AG04450 (cell line): ENCODE data around the gene LNPK. TPM values are rescaled to one million over a fixed set of nuclear protein-coding genes. Genes with fewer than 3 reads are reported as not detected.
"Not testable (repeated sequence)": the region's sequence is repeated elsewhere in the genome, so short reads cannot be mapped to it uniquely, and the experiment has no call there.

ENCODE experiments used
- CTCF ChIA-PET: fragments of 300-600, 350-600 bp; formaldehyde crosslinking; extraction: SDS; loops from one replicate; lab custom pipeline; 2022; ENCODE audit warnings: antibody characterized with exemption, inconsistent platforms; lab: Charles Lee
- POLR2A ChIA-PET: fragments of 350-600 bp; formaldehyde crosslinking; extraction: SDS; loops from one replicate; lab custom pipeline; 2021; ENCODE audit warnings: antibody characterized with exemption, inconsistent platforms; lab: Yijun Ruan, JAX
- DNase-seq: peaks from one replicate; pipeline ENCODE4 v3.0.0-alpha.2; 2011; ENCODE audit warnings: low read depth, low spot score
- H3K27ac ChIP-seq: one replicate; pipeline ENCODE4 v1.5.1; 2012; ENCODE audit warnings: low read depth, low read length, control low read depth
- H3K27me3 ChIP-seq: one replicate; pipeline ENCODE4 v1.6.0; 2012; ENCODE audit warnings: low read length; ENCODE audit not compliant: control insufficient read depth, insufficient read depth
- H3K4me3 ChIP-seq: 2 replicates; pipeline ENCODE4 v1.5.1; 2011; ENCODE audit warnings: mild to moderate bottlenecking, low read depth, low read length, control low read depth
- H3K9me3 ChIP-seq: 2 replicates; pipeline ENCODE4 v1.5.1; 2012; ENCODE audit warnings: low read length; ENCODE audit not compliant: control insufficient read depth, insufficient read depth
- CTCF ChIP-seq: IDR thresholded peaks from 2 replicates; pipeline ENCODE4 v1.5.1; 2011; ENCODE audit warnings: low read depth, low read length, control low read depth, inconsistent platforms
- polyA plus RNA-seq: library from polyadenylated mRNA; depleted of rRNA; stranded (reverse); fragments of >200 nt; gene quantifications from 2 replicates; pipeline ENCODE4 v1.2.3, GENCODE V29; 2011

Gene LNPK
- polyA plus RNA-seq, 1 experiment = 29.8 TPM

DNA sequence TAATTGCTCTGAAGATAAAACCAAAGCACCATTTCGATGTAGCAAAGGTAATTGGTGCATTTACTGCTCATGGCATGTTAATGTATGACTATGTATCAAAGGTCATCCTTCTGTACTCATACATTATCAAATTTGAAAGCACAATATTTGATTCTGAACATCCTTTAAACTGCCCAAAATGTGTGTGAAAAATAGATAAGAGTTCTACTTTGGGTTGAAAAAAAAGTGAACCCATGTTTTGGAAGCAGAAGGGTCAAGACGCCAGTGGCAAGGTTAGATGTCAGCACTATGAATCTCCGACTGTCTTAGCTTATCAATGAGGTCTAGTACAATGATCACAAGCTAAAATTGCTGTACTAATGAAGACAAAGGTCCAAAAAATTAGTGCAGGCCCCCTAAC is 83.1 kb downstream of the LNPK start:
- no peak overlapping the region for H3K4me3 ChIP-seq
- DNase-seq = no peak
- ChIA-PET POLR2A (no interaction called here), CTCF (no interaction called here)
- TF ChIP-seq CTCF = no peak
- H3K27ac ChIP-seq = no peak overlapping the region
- no peaks in the 10 kb centered on the region for H3K9me3 ChIP-seq
- H3K27me3 ChIP-seq = no peaks in the 10 kb centered on the region

DNA sequence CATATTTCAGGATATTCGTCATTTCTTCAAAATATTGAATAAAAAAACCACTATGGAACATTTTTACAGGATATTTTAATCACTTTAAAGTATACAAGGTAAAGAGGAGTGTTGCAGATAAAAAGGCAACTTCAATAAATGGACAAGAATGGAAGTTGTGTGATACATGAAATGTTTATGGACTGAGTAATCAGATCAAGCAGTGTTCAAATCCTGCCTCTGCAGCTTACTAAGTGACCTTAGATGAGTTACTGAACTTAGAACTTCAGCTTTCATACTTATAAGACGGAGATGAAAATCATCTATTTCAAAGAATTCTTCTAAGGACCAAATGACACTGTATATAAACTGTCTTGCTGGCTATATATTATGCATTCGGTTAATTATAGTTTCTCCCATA is 87.2 kb downstream of the LNPK start:
- no peaks in the 10 kb centered on the region for H3K27me3 ChIP-seq
- no peak for DNase-seq
- no peak for TF ChIP-seq CTCF
- no peak overlapping the region for H3K4me3 ChIP-seq
- no peak overlapping the region for H3K27ac ChIP-seq
- CTCF ChIA-PET = no interaction called here
- H3K9me3 ChIP-seq = no peaks in the 10 kb centered on the region
- POLR2A ChIA-PET = no interaction called here

- POLR2A ChIA-PET, H3K4me3 ChIP-seq, CTCF ChIA-PET, DNase-seq, H3K27me3 ChIP-seq, H3K9me3 ChIP-seq, H3K27ac ChIP-seq: not testable (repeated sequence)
Observed at GRCh38 chr2:175913849-175914743, 88.0 kb downstream of the LNPK start.

GRCh38 chr2:175913267-175913666 is 88.8 kb downstream of the LNPK start:
- H3K9me3 ChIP-seq, H3K27ac ChIP-seq, CTCF ChIA-PET, H3K4me3 ChIP-seq, POLR2A ChIA-PET, DNase-seq, H3K27me3 ChIP-seq: not testable (repeated sequence)

DNA sequence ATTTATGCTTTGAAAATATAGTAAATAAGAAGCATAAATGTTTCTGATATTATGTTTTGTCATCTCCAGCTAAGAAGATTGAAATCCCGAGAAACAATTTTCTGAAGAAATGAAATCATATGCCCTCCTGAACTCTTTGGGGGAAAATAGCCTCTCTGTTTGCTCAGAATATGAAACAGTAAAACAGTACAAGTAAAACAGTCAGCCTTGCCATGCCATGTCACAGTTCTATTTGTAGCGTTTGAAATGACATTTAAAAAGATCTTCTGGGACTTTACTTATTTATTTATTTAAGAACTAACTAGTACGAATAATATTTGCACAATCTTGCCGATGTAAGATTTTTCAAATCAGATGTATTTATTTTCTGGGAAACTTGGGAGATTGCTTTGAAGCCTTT is 98.0 kb downstream of the LNPK start:
- no peak overlapping the region for H3K27ac ChIP-seq
- peaks cover 7% of the 10 kb centered on the region for H3K27me3 ChIP-seq
- DNase-seq = no peak
- no peak overlapping the region for H3K4me3 ChIP-seq
- CTCF ChIA-PET = no interaction called here
- no peaks in the 10 kb centered on the region for H3K9me3 ChIP-seq
- no peak for TF ChIP-seq CTCF
- POLR2A ChIA-PET = no interaction called here

GRCh38 chr2:175903384-175903936 is 98.6 kb downstream of the LNPK start:
- no peak overlapping the region for H3K27ac ChIP-seq
- H3K4me3 ChIP-seq = no peak overlapping the region
- ChIA-PET POLR2A (interaction anchor here (0.6 kb wide), 1 partner anchor 49 kb away, joined by 4 read pairs; no protein-coding TSS in a partner anchor), CTCF (no interaction called here)
- no peak for DNase-seq
- H3K27me3 ChIP-seq = peaks cover 7% of the 10 kb centered on the region
- no peak for TF ChIP-seq CTCF
- H3K9me3 ChIP-seq = no peaks in the 10 kb centered on the region

GRCh38 chr2:175895957-175896356 is 106.1 kb downstream of the LNPK start:
- H3K27me3 ChIP-seq, DNase-seq, H3K4me3 ChIP-seq, H3K9me3 ChIP-seq, POLR2A ChIA-PET, H3K27ac ChIP-seq, CTCF ChIA-PET: not testable (repeated sequence)
